AG04450 (cell line): ENCODE measurements around the gene CNGB1. TPM values are rescaled to one million over a fixed set of nuclear protein-coding genes. Genes with fewer than 3 reads are reported as not detected.

ENCODE experiments used
- CTCF ChIA-PET: fragments of 300-600, 350-600 bp; formaldehyde crosslinking; extraction: SDS; loops from one replicate; lab custom pipeline; 2022; ENCODE audit warnings: antibody characterized with exemption, inconsistent platforms; lab: Charles Lee
- POLR2A ChIA-PET: fragments of 350-600 bp; formaldehyde crosslinking; extraction: SDS; loops from one replicate; lab custom pipeline; 2021; ENCODE audit warnings: antibody characterized with exemption, inconsistent platforms; lab: Yijun Ruan, JAX
- DNase-seq: peaks from one replicate; pipeline ENCODE4 v3.0.0-alpha.2; 2011; ENCODE audit warnings: low read depth, low spot score
- H3K27ac ChIP-seq: one replicate; pipeline ENCODE4 v1.5.1; 2012; ENCODE audit warnings: low read depth, low read length, control low read depth
- H3K27me3 ChIP-seq: one replicate; pipeline ENCODE4 v1.6.0; 2012; ENCODE audit warnings: low read length; ENCODE audit not compliant: control insufficient read depth, insufficient read depth
- H3K4me3 ChIP-seq: 2 replicates; pipeline ENCODE4 v1.5.1; 2011; ENCODE audit warnings: mild to moderate bottlenecking, low read depth, low read length, control low read depth
- H3K9me3 ChIP-seq: 2 replicates; pipeline ENCODE4 v1.5.1; 2012; ENCODE audit warnings: low read length; ENCODE audit not compliant: control insufficient read depth, insufficient read depth
- polyA plus RNA-seq: library from polyadenylated mRNA; depleted of rRNA; stranded (reverse); fragments of >200 nt; gene quantifications from 2 replicates; pipeline ENCODE4 v1.2.3, GENCODE V29; 2011
- TF ChIP-seq, protein P1 (sequence below): IDR thresholded peaks from 2 replicates; pipeline ENCODE4 v1.5.1; 2011; ENCODE audit warnings: low read depth, low read length, control low read depth, inconsistent platforms

CNGB1 gene
- polyA plus RNA-seq, 1 experiment, result not detected

GRCh38 chr16:57930533-57930932 lies 40.4 kb downstream of the CNGB1 start:
- no peaks in the 10 kb centered on the region for H3K9me3 ChIP-seq
- TF ChIP-seq, protein P1, sequence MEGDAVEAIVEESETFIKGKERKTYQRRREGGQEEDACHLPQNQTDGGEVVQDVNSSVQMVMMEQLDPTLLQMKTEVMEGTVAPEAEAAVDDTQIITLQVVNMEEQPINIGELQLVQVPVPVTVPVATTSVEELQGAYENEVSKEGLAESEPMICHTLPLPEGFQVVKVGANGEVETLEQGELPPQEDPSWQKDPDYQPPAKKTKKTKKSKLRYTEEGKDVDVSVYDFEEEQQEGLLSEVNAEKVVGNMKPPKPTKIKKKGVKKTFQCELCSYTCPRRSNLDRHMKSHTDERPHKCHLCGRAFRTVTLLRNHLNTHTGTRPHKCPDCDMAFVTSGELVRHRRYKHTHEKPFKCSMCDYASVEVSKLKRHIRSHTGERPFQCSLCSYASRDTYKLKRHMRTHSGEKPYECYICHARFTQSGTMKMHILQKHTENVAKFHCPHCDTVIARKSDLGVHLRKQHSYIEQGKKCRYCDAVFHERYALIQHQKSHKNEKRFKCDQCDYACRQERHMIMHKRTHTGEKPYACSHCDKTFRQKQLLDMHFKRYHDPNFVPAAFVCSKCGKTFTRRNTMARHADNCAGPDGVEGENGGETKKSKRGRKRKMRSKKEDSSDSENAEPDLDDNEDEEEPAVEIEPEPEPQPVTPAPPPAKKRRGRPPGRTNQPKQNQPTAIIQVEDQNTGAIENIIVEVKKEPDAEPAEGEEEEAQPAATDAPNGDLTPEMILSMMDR, result no peak
- no peak overlapping the region for H3K4me3 ChIP-seq
- POLR2A ChIA-PET, result no interaction called here
- peaks cover 21% of the 10 kb centered on the region for H3K27me3 ChIP-seq
- CTCF ChIA-PET, result interaction anchor here (1.8 kb wide), 1 partner anchor 24 kb away, joined by 7 read pairs; no protein-coding TSS in a partner anchor
- no peak for DNase-seq
- no peak overlapping the region for H3K27ac ChIP-seq

- TF ChIP-seq, protein P1, result no peak
- Histone ChIP-seq H3K27me3 (peaks cover 25% of the 10 kb centered on the region), H3K27ac (no peak overlapping the region), H3K9me3 (no peaks in the 10 kb centered on the region), H3K4me3 (no peak overlapping the region)
- no peak for DNase-seq
- ChIA-PET POLR2A (no interaction called here), CTCF (no interaction called here)
Measured at GRCh38 chr16:57929250-57929649, 41.7 kb downstream of the CNGB1 start.

DNA sequence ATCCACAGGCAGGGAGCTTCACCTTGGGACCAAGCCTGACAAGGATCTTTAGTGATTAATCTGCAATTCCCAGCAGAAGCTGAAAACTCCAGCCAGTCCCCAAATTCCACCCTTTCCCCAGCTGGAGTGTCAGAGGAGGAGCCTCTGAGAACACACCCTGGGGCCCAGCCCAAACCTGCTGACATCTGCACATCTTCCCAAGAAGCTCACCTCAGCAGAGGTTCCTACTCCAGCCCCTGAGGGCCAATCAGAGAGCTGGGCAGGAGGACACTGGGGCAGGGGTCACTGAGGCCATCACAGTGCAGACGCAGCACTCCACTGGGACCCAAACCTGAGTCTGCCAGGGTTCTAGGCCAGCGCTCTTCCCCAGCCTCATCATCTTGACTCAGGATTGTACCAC lies 44.9 kb downstream of the CNGB1 start:
- Histone ChIP-seq H3K27me3 (peaks cover 39% of the 10 kb centered on the region), H3K4me3 (no peak overlapping the region), H3K27ac (no peak overlapping the region), H3K9me3 (no peaks in the 10 kb centered on the region)
- ChIA-PET CTCF (interaction anchor here (1.1 kb wide), 1 partner anchor 26 kb away, joined by 3 read pairs; no protein-coding TSS in a partner anchor), POLR2A (no interaction called here)
- TF ChIP-seq, protein P1, result no peak
- no peak for DNase-seq

DNA sequence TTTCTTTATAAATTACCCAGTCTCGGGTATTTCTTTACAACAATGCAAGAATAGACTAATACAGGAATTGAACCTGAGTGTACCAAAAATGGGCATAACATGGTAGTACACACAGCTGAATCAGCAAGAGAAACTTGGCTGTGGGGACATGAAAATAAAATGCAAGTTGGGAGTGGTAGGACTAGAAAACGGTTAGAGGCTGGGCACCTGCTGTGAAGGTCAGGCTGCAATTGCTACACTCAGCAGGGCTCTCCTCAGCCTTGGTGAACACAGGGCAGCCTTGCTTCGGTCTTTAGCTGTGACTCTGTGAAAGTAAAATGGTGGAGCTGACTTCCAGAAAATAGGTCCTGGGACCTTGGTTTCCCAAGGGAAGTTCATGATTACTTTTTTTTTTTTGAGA lies 45.6 kb downstream of the CNGB1 start:
- no peak overlapping the region for H3K4me3 ChIP-seq
- peaks cover 42% of the 10 kb centered on the region for H3K27me3 ChIP-seq
- POLR2A ChIA-PET, result no interaction called here
- no peak overlapping the region for H3K27ac ChIP-seq
- H3K9me3 ChIP-seq, result no peaks in the 10 kb centered on the region
- CTCF ChIA-PET, result interaction anchor here (1.1 kb wide), 1 partner anchor 25 kb away, joined by 3 read pairs; no protein-coding TSS in a partner anchor
- DNase-seq, result no peak
- TF ChIP-seq, protein P1, result no peak

- ChIA-PET POLR2A (no interaction called here), CTCF (no interaction called here)
- DNase-seq, result no peak
- TF ChIP-seq, protein P1, result no peak
- H3K27ac ChIP-seq, result no peak overlapping the region
- peaks cover 39% of the 10 kb centered on the region for H3K27me3 ChIP-seq
- H3K9me3 ChIP-seq, result no peaks in the 10 kb centered on the region
- no peak overlapping the region for H3K4me3 ChIP-seq
Measured at GRCh38 chr16:57924514-57924913, 46.4 kb downstream of the CNGB1 start.
